HG02623 (cell line): ENCODE results near the gene SOX8.
"Not testable (repeated sequence)": the region's sequence is repeated elsewhere in the genome, so short reads cannot be mapped to it uniquely, and the experiment has no call there.

Experiments
- ATAC-seq: cut with Tn5 transposase; IDR thresholded peaks from one replicate; pipeline ENCODE4 v1.9.1; 2021; ENCODE audit warnings: moderate library complexity; ENCODE audit not compliant: unreplicated experiment

The SOX8 gene

DNA sequence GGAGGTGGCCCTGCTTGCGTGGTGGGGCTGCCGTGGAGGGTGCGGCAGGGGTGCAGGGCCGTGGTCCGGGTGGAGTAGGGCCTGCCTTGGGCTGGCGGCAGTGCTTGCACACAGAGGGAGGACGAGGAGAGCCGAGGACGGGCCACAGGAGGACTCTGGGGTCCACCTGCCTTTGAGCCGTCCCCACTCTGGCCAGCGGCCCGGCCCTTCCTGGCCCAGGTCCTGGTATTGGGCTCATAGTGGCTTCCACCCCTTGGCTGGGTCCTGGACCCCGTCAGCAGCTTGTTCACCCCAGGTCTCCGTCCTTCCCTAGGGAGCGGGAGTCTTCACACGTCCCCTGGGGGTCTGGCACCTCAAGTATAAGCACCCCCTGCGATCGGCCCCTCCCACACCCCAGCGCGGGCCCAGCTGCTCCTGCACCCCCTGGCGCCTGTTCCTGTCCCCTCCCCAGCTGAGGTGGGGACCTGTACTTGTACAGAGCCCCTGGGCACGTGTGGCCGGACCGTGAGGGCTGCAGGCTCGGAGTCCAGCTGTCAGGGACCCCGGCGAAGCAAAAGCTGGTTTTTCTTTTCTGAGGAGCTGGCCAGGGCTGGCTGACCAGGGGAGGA lies 40.1 kb downstream of the SOX8 start:
- no peak for ATAC-seq

DNA sequence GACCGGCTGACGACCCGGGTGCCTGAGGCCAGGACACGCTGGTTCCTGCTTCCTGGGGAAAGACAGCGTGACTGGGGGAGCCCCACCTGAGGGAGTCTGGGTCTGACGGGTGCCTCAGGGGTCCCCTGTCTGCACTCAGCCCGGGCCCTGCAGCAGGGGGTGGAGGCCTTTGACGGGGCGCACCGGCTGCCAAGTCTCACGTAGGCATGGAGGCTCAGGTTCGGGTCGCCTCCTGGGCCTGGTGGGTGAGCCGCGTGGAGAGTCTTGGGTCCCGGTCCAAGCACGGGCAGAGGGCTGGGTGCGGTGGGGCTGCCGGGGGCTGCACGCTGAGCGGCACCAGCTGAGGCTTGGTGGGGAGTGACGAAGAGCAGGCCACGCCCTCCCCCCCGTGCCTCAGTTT lies 40.9 kb downstream of the SOX8 start:
- ATAC-seq = no peak

DNA sequence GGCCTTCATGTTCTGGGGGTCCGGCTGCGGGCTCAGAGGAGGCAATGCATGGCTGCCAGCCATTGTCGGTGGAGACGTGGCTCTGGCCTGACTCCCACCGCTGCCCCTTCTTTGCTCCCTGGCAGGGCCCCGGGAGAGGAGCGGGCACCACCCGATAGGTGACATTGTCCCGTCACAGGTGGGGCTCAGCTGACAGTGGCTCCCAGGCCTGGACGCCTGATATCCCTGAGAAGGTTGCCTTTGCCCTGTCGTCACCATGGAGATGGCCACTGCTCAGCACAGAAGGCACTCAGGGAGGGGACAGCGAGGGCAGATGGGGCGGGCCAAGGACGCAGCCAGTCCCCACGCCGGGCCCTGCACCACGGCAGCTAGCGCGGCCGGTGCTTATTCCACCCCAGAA lies 42.6 kb downstream of the SOX8 start:
- no peak for ATAC-seq

DNA sequence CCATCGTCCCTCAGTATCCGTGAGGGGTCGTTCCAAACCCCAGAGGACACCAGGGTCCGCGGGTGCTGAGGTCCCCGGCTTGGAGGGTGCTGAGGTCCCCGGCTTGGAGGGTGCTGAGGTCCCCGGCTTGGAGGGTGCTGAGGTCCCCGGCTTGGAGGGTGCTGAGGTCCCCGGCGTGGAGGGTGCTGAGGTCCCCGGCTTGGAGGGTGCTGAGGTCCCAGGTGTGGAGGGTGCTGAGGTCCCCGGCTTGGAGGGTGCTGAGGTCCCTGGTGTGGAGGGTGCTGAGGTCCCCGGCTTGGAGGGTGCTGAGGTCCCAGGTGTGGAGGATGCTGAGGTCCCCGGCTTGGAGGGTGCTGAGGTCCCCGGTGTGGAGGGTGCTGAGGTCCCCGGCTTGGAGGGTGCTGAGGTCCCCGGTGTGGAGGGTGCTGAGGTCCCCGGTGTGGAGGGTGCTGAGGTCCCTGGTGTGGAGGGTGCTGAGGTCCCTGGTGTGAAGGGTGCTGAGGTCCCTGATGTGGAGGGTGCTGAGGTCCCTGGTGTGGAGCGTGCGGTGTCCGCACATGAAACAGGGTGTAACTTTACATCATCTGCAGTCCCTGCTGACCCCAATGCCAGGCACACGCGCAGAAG lies 43.7 kb downstream of the SOX8 start:
- not testable (repeated sequence) for ATAC-seq

GRCh38 chr16:1026057-1026783 lies 44.6 kb downstream of the SOX8 start:
- ATAC-seq = no peak

DNA sequence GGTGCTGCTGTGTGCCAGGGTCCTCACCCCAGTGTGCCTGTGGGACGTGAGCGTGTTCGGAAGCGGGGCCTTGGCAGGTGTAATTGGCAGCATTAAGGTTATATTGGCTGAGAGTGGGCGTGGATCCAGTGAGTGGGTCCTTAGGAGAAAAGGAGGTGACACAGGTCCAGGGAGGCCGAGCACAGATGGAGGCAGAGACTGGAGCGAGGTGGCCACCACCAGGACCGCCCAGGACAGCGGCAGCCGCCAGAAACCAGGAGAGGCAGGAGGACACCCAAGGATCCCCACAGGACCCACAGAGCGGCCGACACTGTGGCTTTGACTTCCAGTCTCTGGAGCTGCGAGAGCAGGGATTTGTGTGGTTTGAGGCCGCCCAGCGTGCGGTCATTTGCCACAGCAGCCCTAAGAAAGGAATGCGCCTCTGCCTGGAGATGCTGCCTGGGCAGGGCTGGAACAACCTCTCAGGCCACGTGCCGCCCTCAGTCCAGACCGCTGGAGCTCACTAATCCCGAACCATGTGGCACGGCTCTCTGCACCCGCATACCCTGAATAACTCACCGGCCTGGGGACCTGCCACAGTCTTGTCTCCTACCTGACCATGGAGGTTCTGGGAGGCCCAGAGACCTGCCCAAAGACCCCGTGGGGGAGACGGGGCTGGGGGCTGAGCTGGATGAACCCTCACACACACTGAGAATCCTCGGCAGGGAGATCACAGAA lies 45.4 kb downstream of the SOX8 start:
- ATAC-seq = no peak

- no peak for ATAC-seq
These were observed 45.9 kb downstream of the SOX8 start for GRCh38 chr16:1027501-1027815.

DNA sequence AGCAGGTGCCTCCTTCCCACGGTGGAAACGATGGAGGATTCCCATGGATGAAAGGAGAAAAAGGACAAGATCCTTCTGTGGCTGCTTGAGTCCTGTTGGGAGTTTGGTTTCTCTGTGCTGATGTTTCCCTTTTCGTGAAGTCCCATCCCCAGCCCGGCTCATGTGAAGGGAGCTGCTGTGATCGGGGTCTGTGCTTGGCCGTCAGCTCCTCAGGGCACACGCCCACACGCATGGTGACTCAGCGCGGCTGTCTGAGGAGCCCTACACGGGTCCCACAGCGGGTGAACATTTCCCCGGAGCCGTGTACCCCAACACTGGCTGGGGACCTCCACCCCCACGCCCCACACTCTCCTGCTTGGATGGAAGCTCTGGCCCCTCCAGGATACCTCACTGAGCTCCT lies 46.5 kb downstream of the SOX8 start:
- ATAC-seq = no peak

- no peak for ATAC-seq
These were observed 47.1 kb downstream of the SOX8 start for GRCh38 chr16:1028524-1029258.

- no peak for ATAC-seq
These were observed 47.6 kb downstream of the SOX8 start for GRCh38 chr16:1029259-1029545.

DNA sequence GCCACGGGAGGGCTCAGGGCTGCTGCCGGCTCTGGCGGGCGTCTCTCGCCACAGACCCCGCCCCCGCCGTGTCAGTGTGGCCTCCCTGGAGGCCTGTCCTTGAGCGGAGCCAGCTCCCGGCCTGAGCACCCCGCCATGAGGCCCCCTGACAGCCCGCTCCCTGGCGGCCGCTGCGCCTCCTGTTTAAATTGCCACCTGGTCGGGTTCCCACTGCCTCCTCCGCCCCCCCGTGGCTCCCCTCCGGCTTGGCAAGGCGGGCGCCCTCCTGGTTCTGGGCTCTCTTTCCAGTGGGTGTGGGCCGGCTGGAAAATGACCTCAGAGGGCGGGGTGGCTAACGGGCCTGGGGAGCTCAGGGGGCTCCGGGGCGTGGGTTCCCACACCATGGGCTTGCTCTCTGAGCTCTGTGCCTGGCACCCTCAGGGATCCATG lies 48.9 kb downstream of the SOX8 start:
- ATAC-seq = no peak

DNA sequence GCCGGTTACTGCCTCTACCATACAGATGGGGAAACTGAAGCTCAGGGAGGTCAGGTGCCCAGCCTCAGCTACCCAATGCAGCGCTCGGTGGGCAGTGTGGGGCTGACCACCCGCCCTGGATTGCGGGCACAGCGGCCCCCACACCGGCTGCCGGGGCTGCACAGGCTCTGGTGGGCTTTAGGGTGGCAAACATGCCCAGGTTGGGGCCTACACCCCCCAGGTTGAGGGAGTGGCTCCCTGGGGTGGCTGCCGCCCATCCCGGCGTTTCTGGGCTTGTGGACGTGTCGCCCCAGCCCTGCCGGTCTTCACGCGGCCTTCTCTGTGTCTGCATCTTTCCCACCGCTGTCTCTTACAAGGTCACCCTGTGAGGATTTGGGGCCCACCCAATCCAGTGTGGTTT lies 50.1 kb downstream of the SOX8 start:
- ATAC-seq = no peak

DNA sequence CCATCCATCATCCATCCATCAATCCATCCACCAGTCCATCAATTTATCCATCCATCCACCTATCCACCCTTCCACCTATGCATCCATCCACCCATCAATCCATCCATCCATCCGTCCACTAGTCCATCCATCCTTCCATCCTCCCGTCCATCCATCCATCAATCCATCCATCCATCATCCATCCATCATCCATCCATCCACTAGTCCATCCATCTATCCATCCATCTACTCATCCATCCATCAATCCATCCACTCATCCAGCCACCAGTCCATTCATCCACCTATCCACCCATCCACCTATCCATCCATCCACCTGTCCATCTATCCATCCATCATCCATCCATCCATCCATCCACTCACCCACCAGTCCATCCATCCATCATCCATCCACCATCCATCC lies 51.0 kb downstream of the SOX8 start:
- no peak for ATAC-seq

- ATAC-seq = no peak
These were observed 51.6 kb downstream of the SOX8 start for GRCh38 chr16:1033128-1033679.

GRCh38 chr16:1034230-1035065 lies 52.9 kb downstream of the SOX8 start:
- no peak for ATAC-seq

- ATAC-seq = no peak
These were observed 53.5 kb downstream of the SOX8 start for GRCh38 chr16:1035066-1035415.

GRCh38 chr16:1036166-1036565 lies 54.6 kb downstream of the SOX8 start:
- no peak for ATAC-seq
